ENCODE measurements around the gene PRKAG1.

Gene PRKAG1

GRCh38 chr12:48952691-48953090, 65.9 kb downstream of the PRKAG1 start:
- Histone ChIP-seq H3K4me2 (ENCODE audit: low read depth, low read length) (no peak overlapping the region), H3F3A (ENCODE audit: insufficient read depth, low read length) (no peaks in the 10 kb centered on the region), H3K27me3 (replicated peaks; ENCODE audit: insufficient read depth, low read length) (no peaks in the 10 kb centered on the region), H4K20me1 (ENCODE audit: insufficient read depth, low read length) (no peaks in the 10 kb centered on the region), H3K27ac (ENCODE audit: low read length) (no peak overlapping the region), H3K9me3 (replicated peaks; ENCODE audit: insufficient read depth, low read length) (no peaks in the 10 kb centered on the region), H3K4me3 (ENCODE audit: low read length) (no peak overlapping the region), H3K9ac (ENCODE audit: low read length) (no peak overlapping the region), H3K9me2 (replicated peaks; ENCODE audit: insufficient read depth, low read length) (no peaks in the 10 kb centered on the region), H3K79me2 (ENCODE audit: low read length) (peaks cover 60% of the 10 kb centered on the region), H3K4me1 (ENCODE audit: low read length) (peaks cover 10% of the 10 kb centered on the region), H3K36me3 (replicated peaks; ENCODE audit: insufficient read depth, low read length) (no peaks in the 10 kb centered on the region), H2AFZ (ENCODE audit: low read length) (no peak overlapping the region)
- DNase-seq = no peak
- no peak for TF ChIP-seq EZH2 (optimal IDR thresholded peaks at IDR 0.05; ENCODE audit: low read depth, low read length)
- TF ChIP-seq CTCF (IDR thresholded peaks at IDR 0.05; ENCODE audit: low read length) = no peak
- TF ChIP-seq EZH2phosphoT487 (IDR thresholded peaks at IDR 0.05; ENCODE audit: low read length) = no peak
